ENCODE results near the gene FAM170B. TPM values are rescaled to one million over a fixed set of nuclear protein-coding genes. Genes with fewer than 3 reads are reported as not detected.
A peak's percentile ranks its signal among the peaks of the same experiment; 100 is the strongest.

Gene FAM170B
- total RNA-seq, 1 donor from 2014 or later = not detected

DNA sequence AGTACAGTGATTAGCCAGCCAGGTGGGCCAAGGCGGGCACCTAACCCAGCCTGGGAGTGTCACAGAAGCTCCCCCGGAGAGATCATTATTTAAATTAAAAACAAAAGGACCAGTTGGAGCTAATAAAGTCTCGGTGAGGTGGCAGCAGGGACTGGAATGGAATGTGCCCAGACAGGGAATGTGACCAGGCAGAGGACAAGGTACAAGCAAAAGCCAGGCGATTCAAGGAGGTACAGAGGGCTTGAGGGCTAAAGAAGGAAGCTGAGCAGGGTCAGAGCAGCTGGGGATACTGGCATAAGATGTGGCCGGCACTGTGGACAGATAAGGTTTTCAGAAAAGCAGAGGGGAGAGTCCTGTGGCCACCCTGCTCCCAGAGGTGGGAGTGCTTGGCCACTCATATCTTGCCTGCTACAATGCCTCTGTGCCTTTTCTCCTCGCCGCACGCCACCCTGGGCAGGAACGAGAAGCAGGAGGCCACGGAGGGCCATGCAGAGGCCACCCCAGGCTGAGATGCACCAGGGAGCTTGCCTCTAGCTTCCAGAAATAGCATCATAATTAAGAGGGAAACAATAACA lies 41.2 kb upstream of the FAM170B start:
- no peak for DNase-seq
- H3K4me1 Mint-ChIP-seq (ENCODE audit: low read depth, unreplicated experiment) = peaks cover 32% of the 10 kb centered on the region
- H3K9me3 Mint-ChIP-seq (ENCODE audit: unreplicated experiment) = peaks cover 8% of the 10 kb centered on the region
- H3K27me3 Mint-ChIP-seq (ENCODE audit: unreplicated experiment) = peaks cover 10% of the 10 kb centered on the region
- TF ChIP-seq CTCF (IDR thresholded peaks at IDR 0.05; ENCODE audit: partially characterized antibody, unreplicated experiment) = no peak
- no peaks in the 10 kb centered on the region for H3K36me3 Mint-ChIP-seq (ENCODE audit: unreplicated experiment)
- peak overlapping the region; percentile 88 for H3K27ac Mint-ChIP-seq (ENCODE audit: unreplicated experiment)
- peak overlapping the region; percentile 50 for H3K4me3 Mint-ChIP-seq (ENCODE audit: unreplicated experiment)

GRCh38 chr10:49174261-49174925 lies 40.6 kb upstream of the FAM170B start:
- no peak for TF ChIP-seq CTCF (IDR thresholded peaks at IDR 0.05; ENCODE audit: partially characterized antibody, unreplicated experiment)
- Mint-ChIP-seq H3K27ac (ENCODE audit: unreplicated experiment) (peak overlapping the region; percentile 88), H3K4me1 (ENCODE audit: low read depth, unreplicated experiment) (peaks cover 32% of the 10 kb centered on the region), H3K27me3 (ENCODE audit: unreplicated experiment) (peaks cover 11% of the 10 kb centered on the region), H3K9me3 (ENCODE audit: unreplicated experiment) (peaks cover 8% of the 10 kb centered on the region), H3K4me3 (ENCODE audit: unreplicated experiment) (peak overlapping the region; percentile 50), H3K36me3 (ENCODE audit: unreplicated experiment) (no peaks in the 10 kb centered on the region)
- DNase-seq = no peak

- H3K4me1 Mint-ChIP-seq (ENCODE audit: low read depth, unreplicated experiment) = peaks cover 31% of the 10 kb centered on the region
- TF ChIP-seq CTCF (IDR thresholded peaks at IDR 0.05; ENCODE audit: partially characterized antibody, unreplicated experiment) = no peak
- H3K9me3 Mint-ChIP-seq (ENCODE audit: unreplicated experiment) = peaks cover 8% of the 10 kb centered on the region
- H3K27me3 Mint-ChIP-seq (ENCODE audit: unreplicated experiment) = peaks cover 11% of the 10 kb centered on the region
- no peak overlapping the region for H3K27ac Mint-ChIP-seq (ENCODE audit: unreplicated experiment)
- DNase-seq = no peak
- no peak overlapping the region for H3K4me3 Mint-ChIP-seq (ENCODE audit: unreplicated experiment)
- H3K36me3 Mint-ChIP-seq (ENCODE audit: unreplicated experiment) = no peaks in the 10 kb centered on the region
Observed at GRCh38 chr10:49173853-49174252, 40.0 kb upstream of the FAM170B start.

- Mint-ChIP-seq H3K27me3 (ENCODE audit: unreplicated experiment) (peaks cover 11% of the 10 kb centered on the region), H3K4me1 (ENCODE audit: low read depth, unreplicated experiment) (peaks cover 28% of the 10 kb centered on the region), H3K9me3 (ENCODE audit: unreplicated experiment) (peaks cover 8% of the 10 kb centered on the region), H3K36me3 (ENCODE audit: unreplicated experiment) (no peaks in the 10 kb centered on the region), H3K27ac (ENCODE audit: unreplicated experiment) (no peak overlapping the region), H3K4me3 (ENCODE audit: unreplicated experiment) (no peak overlapping the region)
- DNase-seq = no peak
- no peak for TF ChIP-seq CTCF (IDR thresholded peaks at IDR 0.05; ENCODE audit: partially characterized antibody, unreplicated experiment)
Observed at GRCh38 chr10:49173201-49173772, 39.5 kb upstream of the FAM170B start.

- no peak overlapping the region for H3K4me3 Mint-ChIP-seq (ENCODE audit: unreplicated experiment)
- peaks cover 4% of the 10 kb centered on the region for H3K9me3 Mint-ChIP-seq (ENCODE audit: unreplicated experiment)
- H3K4me1 Mint-ChIP-seq (ENCODE audit: low read depth, unreplicated experiment) = peaks cover 27% of the 10 kb centered on the region
- no peak for DNase-seq
- peaks cover 13% of the 10 kb centered on the region for H3K27me3 Mint-ChIP-seq (ENCODE audit: unreplicated experiment)
- H3K27ac Mint-ChIP-seq (ENCODE audit: unreplicated experiment) = no peak overlapping the region
- TF ChIP-seq CTCF (IDR thresholded peaks at IDR 0.05; ENCODE audit: partially characterized antibody, unreplicated experiment) = no peak
- no peaks in the 10 kb centered on the region for H3K36me3 Mint-ChIP-seq (ENCODE audit: unreplicated experiment)
Observed at GRCh38 chr10:49172777-49173132, 38.9 kb upstream of the FAM170B start.
